ENCODE data around the gene CXCR1.

Gene CXCR1

GRCh38 chr2:218166791-218167190, at the start of gene CXCR1:
Gene CXCR1 (minus strand): TSS chr2:218166962. CDS start chr2:218165211, 1,751 bp downstream.
- no peak for TF ChIP-seq CTCF (IDR thresholded peaks at IDR 0.05; ENCODE audit: low read depth, low read length)
- no peak for DNase-seq (ENCODE audit: extremely low read depth, low read depth)

DNA sequence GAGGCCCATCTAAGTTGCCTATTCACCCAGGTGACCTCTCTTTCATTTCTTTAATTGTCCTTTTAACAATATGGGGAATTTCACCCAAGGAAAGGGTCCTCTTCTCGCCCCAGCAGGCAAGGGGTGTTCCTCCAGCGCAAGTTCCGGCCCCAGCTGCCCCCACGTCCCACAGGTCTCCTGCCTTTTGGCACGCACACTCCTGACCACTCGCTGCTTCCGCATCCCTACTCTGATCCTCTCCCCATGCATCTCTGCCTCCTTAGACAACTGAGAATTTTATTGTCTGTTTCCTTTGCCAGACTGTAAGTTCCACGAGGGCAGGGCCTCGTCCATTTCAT, 49.5 kb upstream of the CXCR1 start:
- no peak for DNase-seq (ENCODE audit: extremely low read depth, low read depth)
- no peak for TF ChIP-seq CTCF (IDR thresholded peaks at IDR 0.05; ENCODE audit: low read depth, low read length)

- no peak for TF ChIP-seq CTCF (IDR thresholded peaks at IDR 0.05; ENCODE audit: low read depth, low read length)
- DNase-seq (ENCODE audit: extremely low read depth, low read depth) = no peak
Observed at GRCh38 chr2:218214116-218214515, 47.4 kb upstream of the CXCR1 start.

DNA sequence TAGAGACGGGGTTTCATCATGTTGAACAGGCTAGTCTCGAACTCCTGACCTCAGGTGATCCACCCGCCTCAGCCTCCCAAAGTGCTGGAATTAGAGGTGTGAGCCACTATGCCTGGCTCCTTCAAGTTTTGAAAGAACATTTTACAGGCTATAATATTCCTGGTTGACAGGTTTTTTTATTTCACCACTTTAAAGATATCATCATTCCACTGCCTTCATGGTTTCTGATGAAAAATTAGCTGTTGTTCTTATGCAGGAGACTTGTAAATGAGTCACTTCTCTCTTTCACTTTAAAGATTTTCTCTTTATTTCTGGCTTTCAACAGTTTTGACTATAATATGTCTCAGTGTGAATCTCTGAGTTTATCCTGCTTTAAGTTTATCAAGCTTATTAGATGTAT, 42.3 kb upstream of the CXCR1 start:
- TF ChIP-seq CTCF (IDR thresholded peaks at IDR 0.05; ENCODE audit: low read depth, low read length) = no peak
- DNase-seq (ENCODE audit: extremely low read depth, low read depth) = no peak

DNA sequence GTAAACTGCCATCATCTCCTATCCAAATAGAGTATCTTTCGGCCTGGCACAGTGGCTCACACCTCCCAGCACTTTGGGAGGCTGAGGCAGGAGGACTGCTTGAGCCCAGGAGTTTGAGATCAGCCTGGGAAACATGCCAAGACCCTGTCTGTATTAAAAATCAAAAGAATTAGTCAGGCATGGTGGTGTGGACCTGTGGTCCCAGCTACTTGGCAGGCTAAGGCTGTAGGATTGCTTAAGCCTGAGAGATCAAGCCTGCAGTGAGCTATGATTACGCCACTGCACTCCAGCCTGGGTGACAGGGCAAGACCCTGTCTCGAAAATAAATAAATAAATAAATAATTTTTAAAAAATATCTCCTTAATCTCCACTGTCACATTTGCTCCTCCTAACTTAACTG, 35.5 kb upstream of the CXCR1 start:
- TF ChIP-seq CTCF (IDR thresholded peaks at IDR 0.05; ENCODE audit: low read depth, low read length) = no peak
- no peak for DNase-seq (ENCODE audit: extremely low read depth, low read depth)

- no peak for TF ChIP-seq CTCF (IDR thresholded peaks at IDR 0.05; ENCODE audit: low read depth, low read length)
- no peak for DNase-seq (ENCODE audit: extremely low read depth, low read depth)
Observed at GRCh38 chr2:218196974-218197373, 30.2 kb upstream of the CXCR1 start.

DNA sequence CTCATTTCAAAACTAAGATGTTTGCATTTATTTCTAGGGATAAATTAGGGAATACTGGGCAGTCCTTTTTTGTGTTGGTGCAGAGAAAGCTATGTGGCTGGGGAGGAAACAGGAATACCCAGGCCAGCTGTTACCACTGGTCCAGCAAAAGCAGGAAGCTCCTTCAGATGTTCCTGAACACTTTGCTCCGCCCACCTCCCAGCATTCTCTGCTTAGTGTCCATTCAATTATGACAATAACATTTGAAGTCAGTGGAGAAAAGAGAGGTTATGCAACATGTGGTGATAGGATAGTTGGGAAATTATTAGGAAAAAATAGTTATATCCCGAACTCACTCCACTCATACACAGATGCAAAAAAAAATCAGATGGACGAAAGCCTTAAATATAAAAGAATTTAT, 28.1 kb upstream of the CXCR1 start:
- no peak for DNase-seq (ENCODE audit: extremely low read depth, low read depth)

More for the DNA sequence above, 28.1 kb upstream of the CXCR1 start:
- no peak for TF ChIP-seq CTCF (IDR thresholded peaks at IDR 0.05; ENCODE audit: low read depth, low read length)

All from AG09319 (cell line).